D721Med (cell line): ENCODE measurements around the gene LRCOL1.

ENCODE experiments used
- DNase-seq: peaks from one replicate; pipeline ENCODE4 v3.0.0; 2011; ENCODE audit warnings: low spot score; ENCODE audit not compliant: insufficient read length
- FAIRE-seq: peaks from 2 replicates; lab custom pipeline; 2011; peaks lifted over from hg19 to GRCh38; lab: Jason Lieb, UNC
- CTCF ChIP-seq: IDR thresholded peaks from 2 replicates; pipeline ENCODE4 v1.5.1; 2012; ENCODE audit warnings: mild to moderate bottlenecking, control low read depth; ENCODE audit not compliant: insufficient read depth; ENCODE audit errors: missing control alignments

Gene LRCOL1

GRCh38 chr12:132572801-132573760, 37.3 kb downstream of the LRCOL1 start:
- no peak for TF ChIP-seq CTCF
- no peak for DNase-seq
- no peak for FAIRE-seq

- DNase-seq (no peak), FAIRE-seq (no peak)
- TF ChIP-seq CTCF, result no peak
Measured at GRCh38 chr12:132572106-132572505, 38.3 kb downstream of the LRCOL1 start.

GRCh38 chr12:132571598-132571997, 38.8 kb downstream of the LRCOL1 start:
- TF ChIP-seq CTCF, result no peak
- DNase-seq (no peak), FAIRE-seq (no peak)

GRCh38 chr12:132571051-132571450, 39.3 kb downstream of the LRCOL1 start:
- FAIRE-seq (no peak), DNase-seq (no peak)
- TF ChIP-seq CTCF, result no peak

GRCh38 chr12:132570635-132571034, 39.7 kb downstream of the LRCOL1 start:
- TF ChIP-seq CTCF, result no peak
- no peak for DNase-seq
- no peak for FAIRE-seq

GRCh38 chr12:132569856-132570480, 40.4 kb downstream of the LRCOL1 start:
- no peak for DNase-seq
- no peak for FAIRE-seq
- TF ChIP-seq CTCF, result no peak

GRCh38 chr12:132568826-132569480, 41.4 kb downstream of the LRCOL1 start:
- no peak for TF ChIP-seq CTCF
- FAIRE-seq, result no peak
- DNase-seq, result no peak
